Kidney capillary endothelial cell (primary cell): ENCODE measurements around the gene COL18A1.

Experiments
- DNase-seq: peaks from one replicate; pipeline ENCODE4 v3.0.0-alpha.2; 2018; ENCODE audit warnings: low spot score

Gene COL18A1

DNA sequence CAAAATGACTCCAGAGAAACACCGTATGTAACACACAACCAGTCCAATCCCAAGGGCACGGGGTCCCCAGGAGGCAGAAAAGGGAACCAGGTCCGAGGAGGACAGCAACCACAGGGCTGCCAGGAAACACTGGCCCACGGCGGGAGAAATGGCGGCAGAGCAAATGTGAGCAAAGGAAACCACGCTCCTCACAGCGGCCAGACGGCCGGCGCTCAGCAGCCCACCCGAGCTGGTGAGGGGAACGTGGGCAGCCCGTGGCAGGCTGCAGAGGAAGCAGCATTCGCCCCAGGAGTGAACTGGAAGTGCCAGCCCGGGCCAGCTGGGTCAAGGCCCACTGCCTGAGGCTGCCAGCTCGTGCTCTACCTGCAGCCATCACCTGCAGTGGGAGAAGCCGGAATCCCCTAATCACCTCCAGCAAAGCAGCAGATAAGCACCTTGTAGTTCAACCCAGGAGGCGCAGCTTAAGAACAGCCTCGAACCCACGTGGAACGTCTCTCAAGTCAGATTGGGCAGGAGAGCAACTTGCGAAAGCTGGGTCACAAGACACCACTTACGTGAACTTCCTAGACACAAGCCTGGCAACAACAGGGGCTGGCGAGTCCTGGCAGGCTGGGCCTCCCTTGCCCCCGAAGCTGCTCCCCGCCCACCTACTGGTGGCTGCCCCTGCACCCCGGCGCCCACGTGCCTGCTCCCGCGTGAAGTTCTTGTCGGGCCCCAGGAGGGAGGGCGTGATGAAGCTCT is 130.5 kb downstream of the COL18A1 start:
- no peak for DNase-seq

DNA sequence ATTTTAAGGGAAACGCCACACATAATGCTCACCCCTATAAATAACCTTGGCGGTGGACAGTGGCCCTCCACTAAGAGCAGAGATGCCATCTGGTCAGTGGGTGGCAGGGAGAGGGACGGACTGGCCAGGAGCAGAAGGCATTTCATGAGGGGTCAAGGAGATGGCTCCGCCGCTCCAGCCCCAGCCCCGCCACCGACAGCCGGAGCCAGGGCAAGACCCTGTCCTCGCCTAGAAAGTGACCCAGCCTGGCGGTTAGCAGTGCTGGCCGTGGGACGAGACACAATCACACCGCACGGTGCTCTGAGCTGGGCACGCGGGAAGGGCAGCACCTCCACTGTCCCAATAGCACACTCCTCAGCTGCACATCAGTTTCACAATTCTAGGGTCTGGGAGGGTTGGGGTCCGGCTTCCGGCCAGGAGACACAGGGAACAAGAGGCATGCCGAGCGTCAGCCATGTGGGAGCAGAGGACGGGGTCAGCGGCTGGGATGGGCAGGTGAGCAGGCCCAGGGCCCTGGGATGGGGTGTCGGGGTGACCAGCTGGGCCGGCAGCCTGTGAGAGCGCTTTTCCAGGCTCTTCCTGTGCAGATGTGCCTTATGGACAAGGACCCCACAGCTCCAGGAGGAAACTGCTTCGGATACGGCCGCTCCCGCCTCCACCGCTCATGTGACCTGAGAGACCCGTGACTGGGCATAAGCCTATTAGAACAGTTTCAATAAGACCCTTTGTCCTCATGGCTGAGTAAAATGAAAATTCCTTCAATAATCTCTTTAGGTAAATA is 131.5 kb downstream of the COL18A1 start:
- no peak for DNase-seq

DNA sequence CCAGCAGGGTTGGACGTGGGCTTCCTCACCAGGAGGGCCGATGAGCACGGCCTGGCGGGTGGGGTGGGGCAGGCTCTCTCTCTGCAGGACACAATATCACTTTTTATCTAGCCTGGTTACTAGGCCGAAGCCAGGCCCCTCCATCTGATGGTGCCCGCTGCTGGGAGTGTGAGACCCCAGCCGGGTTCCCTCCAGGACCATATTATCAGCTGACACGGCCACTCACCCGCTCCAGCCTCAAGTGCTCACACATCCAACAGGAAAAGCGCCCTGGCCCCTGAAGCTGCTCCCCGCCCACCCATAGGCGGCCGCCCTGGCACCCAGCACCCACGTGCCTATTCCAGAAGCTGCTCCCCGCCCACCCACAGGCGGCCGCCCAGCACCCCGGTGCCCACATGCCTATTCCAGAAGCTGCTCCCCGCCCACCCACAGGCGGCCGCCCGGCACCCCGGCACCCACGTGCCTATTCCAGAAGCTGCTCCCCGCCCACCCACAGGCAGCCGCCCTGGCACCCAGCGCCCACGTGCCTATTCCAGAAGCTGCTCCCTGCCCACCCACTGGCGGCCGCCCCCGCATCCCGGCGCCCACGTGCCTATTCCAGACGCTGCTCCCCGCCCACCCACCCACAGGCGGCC is 132.3 kb downstream of the COL18A1 start:
- no peak for DNase-seq

DNA sequence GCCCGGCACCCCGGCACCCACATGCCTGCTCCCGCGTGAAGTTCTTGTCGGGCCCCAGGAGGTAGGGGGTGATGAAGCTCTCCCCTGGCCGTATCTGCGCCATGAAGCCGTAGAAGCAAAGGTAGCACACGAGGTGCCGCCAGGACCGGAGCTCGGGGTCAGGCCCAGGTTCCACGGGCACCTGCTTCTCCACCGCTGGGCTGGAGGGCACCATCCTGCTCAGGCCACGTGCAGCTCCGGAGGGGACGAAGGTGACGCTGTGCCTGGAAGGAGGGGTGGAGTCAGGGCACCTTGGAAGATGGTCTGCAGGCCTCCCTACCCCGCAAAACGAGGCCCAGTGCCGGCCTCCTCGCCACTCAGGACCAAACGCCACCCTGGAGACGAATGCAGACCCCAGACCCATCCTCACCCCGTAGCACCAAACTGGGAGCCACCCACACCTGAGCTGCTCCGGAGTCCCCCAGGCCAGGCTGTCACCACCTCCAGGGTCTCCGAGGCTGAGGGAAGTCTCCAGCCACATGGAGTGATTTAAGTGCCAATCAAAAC is 132.9 kb downstream of the COL18A1 start:
- no peak for DNase-seq

DNA sequence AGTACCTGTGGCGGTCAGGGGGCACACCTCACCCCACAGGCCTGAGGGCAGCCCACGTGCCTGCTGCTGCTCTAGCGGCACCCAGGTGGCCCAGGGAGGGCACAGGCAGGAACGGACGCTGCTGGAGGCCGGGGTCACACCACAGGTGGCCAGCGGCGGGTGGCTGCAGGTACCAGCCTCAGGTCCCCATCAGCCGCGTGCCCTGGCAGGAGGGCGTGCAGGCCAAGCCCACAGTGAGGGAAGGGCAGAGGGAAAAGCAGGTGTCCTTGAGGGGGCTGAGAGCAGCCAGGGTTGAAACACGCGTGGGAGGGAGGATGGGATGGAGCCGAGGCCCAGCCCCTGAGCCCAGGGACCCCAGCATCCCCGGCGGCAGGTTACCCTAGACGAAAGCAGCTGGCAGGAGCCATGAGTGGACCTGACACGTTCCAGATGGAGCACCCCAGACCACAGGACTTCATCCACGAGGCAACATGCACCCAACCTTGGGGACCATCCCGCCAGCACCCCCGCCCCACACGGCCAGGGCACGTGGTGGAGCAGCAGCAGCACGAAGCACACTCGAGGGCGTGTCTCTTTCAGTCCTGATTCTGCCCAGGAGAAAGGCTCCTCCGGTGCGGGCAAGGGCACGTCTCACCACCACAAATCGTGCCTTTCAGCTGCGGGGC is 133.5 kb downstream of the COL18A1 start:
- DNase-seq, result no peak

DNA sequence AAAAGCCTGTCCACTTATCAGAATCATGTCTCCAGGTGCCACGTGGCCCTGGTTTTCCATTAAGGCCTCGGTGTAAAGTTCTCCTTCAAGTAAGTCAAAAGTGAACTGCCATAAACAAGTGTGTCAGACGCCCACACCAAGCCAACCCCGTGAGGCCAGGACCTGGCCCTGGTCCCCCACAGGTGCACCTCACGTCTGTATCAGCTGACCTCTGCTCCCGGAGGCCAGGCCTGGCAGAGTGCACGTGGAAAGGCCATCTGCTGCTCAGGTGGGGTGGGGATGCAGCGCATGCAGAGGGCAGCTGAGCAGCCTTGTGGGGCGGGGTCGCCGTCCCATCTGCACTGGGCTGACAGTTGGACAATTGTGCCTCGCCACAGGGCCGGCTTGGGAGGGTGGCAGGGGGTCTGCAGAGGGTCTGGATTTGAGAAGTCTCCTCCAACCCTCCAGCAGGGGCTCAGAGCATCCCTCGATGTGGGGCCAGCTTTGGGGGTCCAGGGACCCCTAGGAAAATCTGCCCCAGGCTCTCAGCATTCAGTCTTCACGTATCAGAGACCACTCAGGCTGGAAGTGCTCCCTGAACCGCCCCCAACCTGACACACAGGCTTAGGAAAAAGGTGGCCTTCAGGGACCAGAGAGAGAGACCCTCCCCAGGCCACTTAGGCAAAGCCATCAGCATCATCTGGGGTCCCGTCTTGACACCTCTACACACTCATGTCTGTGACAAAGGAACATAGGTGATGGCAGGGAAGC is 134.3 kb downstream of the COL18A1 start:
- no peak for DNase-seq

DNA sequence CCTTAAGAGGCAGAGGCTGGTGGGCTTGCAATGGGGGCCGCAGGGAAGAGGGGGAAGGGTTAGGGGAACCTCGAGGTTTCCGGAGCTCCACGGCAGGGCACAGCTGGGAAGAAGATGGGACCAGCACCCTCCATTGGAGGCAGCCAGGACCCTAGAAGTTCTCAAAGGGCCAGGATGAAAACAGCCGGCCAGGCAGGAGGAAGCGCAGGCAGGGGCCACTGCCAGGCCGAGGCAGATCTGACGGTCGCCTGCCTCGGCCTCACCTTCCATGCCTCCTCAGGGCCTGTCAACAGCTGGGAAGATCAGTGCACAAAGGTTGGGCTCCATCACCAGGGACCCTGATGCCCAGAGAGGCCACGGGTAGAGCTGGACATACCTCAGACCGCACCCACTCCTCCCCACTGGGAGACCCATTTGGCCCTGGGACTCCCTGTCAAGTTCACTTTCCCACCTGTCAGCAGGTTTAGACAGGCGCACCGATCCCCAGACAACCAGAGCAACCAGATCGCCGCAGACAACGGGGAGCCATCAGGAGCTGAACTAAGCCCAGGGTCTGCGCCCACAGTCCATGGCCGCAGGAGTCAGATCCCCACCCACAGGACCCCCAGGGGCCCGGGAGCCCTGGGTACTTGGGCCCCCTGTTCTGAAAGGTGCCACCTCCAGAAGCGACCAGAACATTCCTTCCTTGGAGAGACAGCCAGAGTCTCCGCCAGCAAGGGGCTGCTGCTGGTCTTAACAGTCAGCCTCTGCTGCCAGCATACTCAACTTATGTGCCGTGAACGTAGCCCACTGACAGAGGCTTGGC is 135.0 kb downstream of the COL18A1 start:
- DNase-seq, result no peak

DNA sequence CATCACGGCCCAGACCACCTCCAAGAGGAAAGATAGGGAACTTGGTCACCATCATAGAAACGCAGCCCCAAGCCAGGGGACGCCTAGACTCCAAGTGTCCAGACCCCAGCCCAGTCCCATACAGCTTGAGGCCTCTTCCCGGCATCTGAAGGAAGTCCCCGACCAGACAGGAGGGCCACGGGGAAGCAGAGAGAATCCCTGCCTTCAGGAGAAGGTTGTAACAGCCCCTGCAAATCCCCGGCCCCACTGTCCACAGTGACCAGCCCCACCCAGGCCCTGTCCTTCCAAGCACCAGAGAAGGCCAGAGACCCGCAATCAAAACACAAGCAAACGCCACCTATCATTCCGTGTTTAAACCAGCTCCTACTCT is 135.6 kb downstream of the COL18A1 start:
- no peak for DNase-seq

DNA sequence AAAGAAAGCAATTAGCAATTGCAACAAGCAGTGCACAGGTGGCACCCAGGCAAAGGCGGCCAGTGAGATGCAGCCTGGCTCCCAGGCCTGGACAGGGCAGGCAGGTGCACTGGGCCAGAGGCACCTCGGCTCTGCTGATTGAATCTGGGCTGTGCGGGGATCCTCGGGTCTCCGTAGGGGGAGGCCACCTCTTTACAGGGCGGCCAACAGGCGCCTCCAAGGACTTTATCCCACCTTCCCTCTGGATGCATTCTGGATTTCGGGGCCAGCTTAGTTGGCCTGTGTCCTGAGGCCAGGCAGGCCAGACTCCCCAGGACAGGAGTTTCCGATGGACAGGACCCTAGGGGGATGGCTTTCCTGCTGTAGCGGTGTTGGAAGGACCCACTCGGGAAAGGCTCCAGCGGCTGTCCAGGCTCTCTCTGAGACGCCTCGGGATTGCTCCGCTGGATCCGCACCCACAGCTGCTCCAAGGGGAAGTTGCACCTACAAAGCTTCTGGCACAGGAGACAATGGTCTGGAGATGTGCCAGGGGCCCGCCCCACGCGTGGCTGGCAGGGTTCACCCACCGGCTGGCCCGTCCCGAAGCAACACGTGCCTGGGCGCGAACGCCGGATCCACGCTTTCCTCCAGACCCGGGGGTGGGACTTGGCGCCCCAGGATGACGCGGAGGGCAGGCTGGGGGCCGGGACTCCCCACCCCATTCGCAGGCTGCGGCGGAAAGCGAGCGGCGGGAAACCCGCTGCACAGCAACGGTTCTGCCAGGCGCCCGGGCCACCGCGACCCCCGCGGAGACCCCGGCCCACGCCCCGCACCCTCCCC is 136.5 kb downstream of the COL18A1 start:
- DNase-seq, result no peak

DNA sequence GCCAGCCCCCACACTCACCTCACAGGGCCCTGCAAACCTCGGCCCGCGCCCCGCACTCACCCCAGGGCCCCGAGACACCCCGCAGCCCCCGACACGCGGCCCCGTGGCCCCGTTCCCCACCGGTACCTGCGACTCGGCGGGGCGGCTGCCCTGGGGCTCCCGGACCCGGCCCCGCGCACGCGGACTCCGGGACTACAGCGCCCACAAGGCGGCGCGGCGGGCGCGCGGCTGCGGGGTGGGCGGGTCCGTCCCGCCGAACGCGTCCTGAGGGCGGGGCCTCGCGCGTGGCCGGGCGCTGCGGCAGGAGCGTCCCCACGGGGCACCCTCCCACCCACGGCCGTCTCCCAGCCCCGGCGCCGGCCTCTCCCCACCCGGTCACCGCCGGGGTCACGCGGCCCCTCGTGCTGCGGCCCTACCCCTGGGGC is 137.3 kb downstream of the COL18A1 start, which contains the start of gene SLC19A1:
TSS of gene SLC19A1 (minus strand) at position 199 of the 425 bp plus-strand sequence. CDS start 4,481 bp downstream, outside the sequence.
- DNase-seq, result peak; percentile 52

DNA sequence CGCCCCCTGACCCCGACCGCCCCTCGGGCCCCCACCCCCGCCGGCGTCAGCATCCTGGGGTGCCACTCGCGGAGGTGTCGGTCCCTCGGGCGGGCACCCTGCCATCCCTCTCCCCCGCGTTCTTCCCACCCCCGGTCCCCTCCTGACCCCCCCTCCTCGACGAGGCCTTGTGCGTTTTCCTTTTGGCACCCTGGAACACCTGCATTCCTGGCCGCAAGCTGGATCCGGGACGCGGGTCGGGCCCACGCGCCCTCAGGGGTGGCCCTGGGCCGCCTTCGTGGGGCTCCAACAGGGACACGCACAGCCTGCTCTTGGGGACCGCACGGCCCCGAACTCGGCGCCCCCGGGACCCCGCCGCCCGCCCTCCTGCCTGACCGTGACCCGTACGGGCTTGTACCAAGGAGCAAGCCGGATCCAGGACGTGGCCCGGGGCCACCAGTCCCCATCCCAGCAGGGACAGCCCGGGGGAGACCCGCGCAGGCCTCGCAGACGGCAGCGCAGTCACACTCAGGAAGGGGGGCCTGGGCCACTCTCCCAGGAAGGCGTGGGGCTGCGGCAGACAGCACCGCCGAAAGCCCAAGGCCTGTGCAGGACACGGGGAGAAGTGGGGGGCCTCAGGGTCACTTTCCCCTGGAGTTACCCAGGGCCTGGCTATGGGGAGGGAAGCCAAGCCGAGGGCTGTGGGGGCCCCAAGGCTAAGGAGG is 137.9 kb downstream of the COL18A1 start:
- no peak for DNase-seq

DNA sequence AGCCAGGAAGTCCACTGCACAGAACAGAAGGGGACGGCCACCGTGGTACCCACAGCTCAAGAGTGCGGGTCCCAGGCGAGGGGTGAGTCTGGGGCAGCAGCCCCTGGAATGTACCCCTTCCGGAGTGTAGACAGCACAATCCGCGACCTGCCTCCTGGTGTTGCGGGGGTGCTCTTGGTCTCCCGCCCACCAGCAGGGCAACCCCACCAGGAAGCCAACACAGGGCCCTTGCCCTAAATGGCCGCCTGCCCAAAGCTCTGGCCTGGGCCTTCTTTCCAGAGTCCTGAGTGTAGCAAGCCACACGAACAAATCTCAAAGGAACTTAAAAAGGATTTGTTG is 138.4 kb downstream of the COL18A1 start:
- no peak for DNase-seq

DNA sequence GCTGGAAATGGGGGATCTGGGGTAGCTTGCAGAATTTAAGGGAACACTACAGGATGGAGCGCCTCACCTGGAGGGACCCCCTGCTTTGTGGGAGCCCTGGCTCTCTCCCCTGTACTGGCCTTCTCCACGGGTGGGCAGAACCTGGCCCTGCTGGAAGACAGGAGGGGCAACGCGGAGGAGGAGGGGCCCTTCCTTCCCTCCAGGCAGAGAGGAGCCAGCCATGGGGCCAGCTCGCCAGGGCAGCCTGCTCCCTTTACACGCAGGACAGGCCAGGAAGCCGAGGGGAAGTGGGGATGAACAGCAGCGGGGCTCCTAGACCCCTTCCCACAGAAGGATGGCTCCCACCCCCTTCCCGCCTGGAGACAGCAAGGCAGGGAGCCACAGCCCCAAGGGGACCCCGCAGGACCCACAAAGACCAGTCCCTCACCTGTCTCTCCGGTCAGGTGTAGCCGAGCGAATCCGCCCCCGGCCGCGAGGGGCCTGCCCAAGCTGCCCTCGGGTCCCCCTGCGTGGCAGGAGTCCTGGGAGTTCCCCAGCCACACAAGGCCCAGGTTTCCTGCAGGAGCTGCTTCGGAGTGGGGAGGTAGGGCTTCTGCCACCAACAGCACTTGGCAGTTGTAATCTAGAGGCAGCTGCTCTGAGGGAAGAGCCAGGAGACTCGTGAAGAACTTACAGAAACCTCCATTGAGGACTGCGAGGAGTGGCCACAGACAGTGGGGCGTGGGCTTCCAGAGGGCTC is 138.9 kb downstream of the COL18A1 start:
- no peak for DNase-seq

DNA sequence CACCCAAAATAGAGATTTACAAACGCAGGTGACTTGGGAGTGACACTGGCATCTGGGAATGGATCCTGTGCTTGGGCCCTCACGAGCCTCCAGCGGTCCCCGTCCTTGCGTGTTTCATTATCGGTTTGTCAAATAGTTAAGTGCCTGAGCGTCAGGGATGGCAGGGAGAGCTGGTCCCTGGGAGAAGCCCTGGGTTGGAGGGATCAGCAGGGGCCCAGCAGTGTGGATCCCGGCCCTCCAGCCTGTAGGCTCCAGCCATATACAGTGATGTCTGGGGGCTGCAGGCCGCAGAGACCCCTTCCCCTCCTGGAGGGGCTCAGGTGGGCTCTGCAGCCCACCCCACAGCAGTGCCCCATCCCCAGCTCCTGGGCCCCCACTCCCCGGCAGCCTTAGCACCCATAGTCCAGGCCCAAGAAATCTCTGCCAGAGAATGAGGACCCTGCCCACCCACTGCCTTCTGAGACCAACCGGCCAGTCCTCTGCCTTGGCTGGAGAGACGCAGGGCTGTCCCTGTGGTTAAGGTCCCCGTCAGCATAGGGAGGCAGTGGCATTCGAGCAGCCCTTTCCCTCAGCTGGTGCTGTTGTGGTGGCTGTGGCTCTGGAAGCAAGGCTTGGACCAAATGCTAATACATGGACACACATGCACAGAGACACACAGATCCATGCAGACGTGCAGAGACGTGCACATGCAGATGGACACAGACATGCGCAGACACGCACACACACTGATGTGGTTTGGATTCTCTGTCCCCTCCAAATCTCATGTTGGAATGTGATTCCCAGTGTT is 139.7 kb downstream of the COL18A1 start:
- no peak for DNase-seq

DNA sequence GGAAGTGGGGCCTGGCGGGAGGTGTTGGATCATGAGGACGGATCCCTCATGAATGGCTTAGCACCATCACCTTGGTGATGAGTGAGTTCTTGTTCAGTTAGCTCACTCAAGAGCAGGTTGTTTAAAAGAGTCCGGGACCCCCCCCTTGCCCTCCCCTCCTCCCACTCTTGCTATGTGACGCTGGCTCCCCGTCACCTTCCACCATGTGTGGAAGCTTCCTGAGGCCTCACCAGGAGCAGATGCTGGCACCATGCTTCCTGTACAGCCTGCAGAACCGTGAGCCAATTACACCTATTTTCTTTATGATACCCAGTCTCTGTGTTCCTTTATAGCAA is 140.2 kb downstream of the COL18A1 start:
- no peak for DNase-seq

DNA sequence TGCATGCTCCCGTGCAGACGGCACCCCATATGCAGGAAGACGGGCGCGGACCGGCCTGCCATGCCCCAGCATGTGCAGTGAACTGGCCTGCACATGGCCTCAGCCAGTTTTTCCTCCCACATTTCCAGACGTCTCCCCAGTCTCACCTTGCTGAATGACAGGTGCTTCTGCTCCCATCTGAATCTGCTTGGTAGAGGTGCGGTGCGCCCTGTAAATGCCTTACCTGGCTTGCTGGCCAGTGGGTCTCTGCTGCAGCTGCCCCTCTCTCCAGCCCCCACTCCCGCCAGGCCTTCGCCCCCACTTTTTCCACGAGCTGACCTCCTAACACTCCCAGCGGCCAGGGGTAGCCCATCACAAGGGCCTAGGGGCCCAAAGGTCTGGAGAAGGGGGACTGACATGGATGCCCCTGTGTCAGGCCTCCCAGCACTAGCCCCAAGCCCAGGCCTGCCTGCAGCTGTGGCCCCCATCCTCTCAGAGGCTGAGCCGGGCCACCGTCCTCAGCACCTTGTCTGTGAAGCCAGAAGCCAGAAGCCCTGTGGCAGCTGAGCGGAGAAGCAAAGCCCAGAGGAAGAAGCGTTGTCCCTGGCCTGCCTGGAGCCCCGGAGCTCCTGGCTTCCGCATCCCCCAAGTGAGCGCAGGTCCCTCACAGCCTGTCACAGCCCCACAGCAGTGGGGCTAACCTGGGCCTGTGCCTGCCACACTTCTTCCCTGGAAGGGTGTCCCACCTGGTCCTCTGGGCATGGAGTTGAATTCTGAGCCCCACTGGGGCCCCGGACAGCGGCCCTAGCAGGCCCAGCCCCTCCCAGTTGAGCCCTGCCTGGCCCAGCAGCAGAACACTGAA is 140.9 kb downstream of the COL18A1 start:
- no peak for DNase-seq
